GM21737 (cell line): ENCODE data around the gene KRT6C.
"Not testable (repeated sequence)": the region's sequence is repeated elsewhere in the genome, so short reads cannot be mapped to it uniquely, and the experiment has no call there.

Source experiments
- ATAC-seq: cut with Tn5 transposase; IDR thresholded peaks from one replicate; pipeline ENCODE4 v1.9.1; 2021; ENCODE audit warnings: mild to moderate bottlenecking, moderate library complexity; ENCODE audit not compliant: unreplicated experiment

Gene KRT6C

GRCh38 chr12:52500574-52500973 lies 27.0 kb upstream of the KRT6C start:
- ATAC-seq: not testable (repeated sequence)

GRCh38 chr12:52499806-52500560 lies 26.4 kb upstream of the KRT6C start:
- ATAC-seq: no peak

- ATAC-seq: no peak
Observed at GRCh38 chr12:52498946-52499345, 25.3 kb upstream of the KRT6C start.

GRCh38 chr12:52497975-52498374 lies 24.4 kb upstream of the KRT6C start:
- no peak for ATAC-seq

GRCh38 chr12:52496590-52497071 lies 23.0 kb upstream of the KRT6C start:
- ATAC-seq: no peak

GRCh38 chr12:52496054-52496453 lies 22.4 kb upstream of the KRT6C start:
- ATAC-seq: no peak

GRCh38 chr12:52495389-52495788 lies 21.8 kb upstream of the KRT6C start:
- no peak for ATAC-seq

GRCh38 chr12:52494518-52494917 lies 20.9 kb upstream of the KRT6C start:
- no peak for ATAC-seq

GRCh38 chr12:52494100-52494499 lies 20.5 kb upstream of the KRT6C start:
- no peak for ATAC-seq

GRCh38 chr12:52493172-52493571 lies 19.6 kb upstream of the KRT6C start, which contains the start of gene KRT6A:
Gene KRT6A (minus strand): TSS chr12:52493257. CDS start chr12:52493188, 69 bp downstream.
- no peak for ATAC-seq

GRCh38 chr12:52492405-52492804 lies 18.8 kb upstream of the KRT6C start:
- not testable (repeated sequence) for ATAC-seq

- not testable (repeated sequence) for ATAC-seq
Observed at GRCh38 chr12:52491495-52491894, 17.9 kb upstream of the KRT6C start.

GRCh38 chr12:52488736-52489135 lies 15.1 kb upstream of the KRT6C start:
- ATAC-seq: no peak

- ATAC-seq: not testable (repeated sequence)
Observed at GRCh38 chr12:52487744-52488443, 14.3 kb upstream of the KRT6C start.

- ATAC-seq: no peak
Observed at GRCh38 chr12:52487211-52487610, 13.6 kb upstream of the KRT6C start.

- ATAC-seq: no peak
Observed at GRCh38 chr12:52486166-52487105, 12.8 kb upstream of the KRT6C start.

GRCh38 chr12:52480073-52480472 lies 6.5 kb upstream of the KRT6C start:
- no peak for ATAC-seq

GRCh38 chr12:52477651-52478050 lies 4.0 kb upstream of the KRT6C start:
- no peak for ATAC-seq

- no peak for ATAC-seq
Observed at GRCh38 chr12:52474212-52474611, 607 bp upstream of the KRT6C start.

GRCh38 chr12:52469853-52470252 lies 3.8 kb downstream of the KRT6C start:
- no peak for ATAC-seq

GRCh38 chr12:52464897-52465296 lies 8.7 kb downstream of the KRT6C start:
- ATAC-seq: no peak
